HG02610 (cell line): Measurements from ENCODE around the gene HCAR3.
"Not testable (repeated sequence)": the region's sequence is repeated elsewhere in the genome, so short reads cannot be mapped to it uniquely, and the experiment has no call there.

Source experiments
- ATAC-seq: cut with Tn5 transposase; IDR thresholded peaks from one replicate; pipeline ENCODE4 v1.9.1; 2021; ENCODE audit warnings: mild to moderate bottlenecking, moderate library complexity; ENCODE audit not compliant: unreplicated experiment

The HCAR3 gene

DNA sequence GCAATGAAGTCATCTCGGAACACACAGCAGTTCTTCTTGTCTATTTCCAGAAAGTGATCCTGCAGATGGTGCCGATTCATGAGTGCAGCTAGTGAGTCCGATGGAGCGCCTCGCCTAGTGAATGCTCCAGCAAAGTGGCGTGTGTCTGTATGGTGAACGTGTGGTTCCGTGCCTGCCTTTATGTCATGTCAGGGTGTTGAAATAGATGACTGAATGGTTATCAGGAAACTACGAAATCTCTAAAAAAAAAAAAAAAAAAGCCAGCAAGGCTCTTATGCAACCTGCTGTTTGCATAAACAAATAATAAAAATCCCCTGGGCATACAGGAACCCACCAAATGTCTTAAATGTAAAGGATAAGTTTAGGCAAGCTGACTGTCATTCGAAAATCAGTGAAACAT is at the start of gene HCAR3:
Gene HCAR3 (minus strand): TSS at position 154 of the 400 bp plus-strand sequence. CDS start 74 bp downstream, at position 80.
- ATAC-seq, result not testable (repeated sequence)

DNA sequence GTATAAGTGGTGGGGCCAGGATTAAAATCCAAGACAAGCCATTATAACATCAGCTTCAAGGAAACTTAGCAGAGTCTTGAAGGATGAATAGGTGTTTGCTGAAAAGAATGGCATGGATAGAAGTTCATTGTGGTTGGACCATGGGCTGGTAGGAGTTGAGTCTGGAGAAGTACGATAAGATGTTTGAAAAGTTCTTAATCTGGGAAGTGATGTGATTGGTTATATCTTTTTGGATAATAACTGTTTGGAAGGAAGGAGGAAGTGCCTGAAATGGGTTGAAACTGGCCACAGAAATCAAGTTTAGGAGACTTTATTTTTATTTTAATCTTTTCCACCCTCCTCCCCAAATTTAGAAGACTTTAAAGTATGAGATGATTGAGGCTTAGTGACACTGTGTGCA is 41.0 kb upstream of the HCAR3 start:
- ATAC-seq, result no peak

DNA sequence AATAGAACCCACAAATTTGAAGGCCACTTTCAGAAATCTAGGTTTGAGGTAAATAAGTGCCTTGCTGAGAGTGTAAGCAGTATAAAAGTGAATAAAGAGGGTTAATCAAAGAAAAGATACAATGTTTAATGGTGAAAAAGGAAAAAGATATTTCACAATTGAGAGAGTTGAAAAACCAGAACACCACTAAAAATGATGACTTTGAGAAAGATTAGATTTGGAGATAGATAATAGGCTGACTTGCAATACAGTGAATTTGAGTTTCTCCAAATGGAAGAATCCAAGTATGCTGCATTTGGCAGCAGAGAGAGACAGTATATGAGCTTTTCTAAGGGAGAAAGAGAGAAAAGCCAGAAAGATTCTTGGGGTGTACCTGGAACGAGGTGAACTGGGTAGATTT is 38.2 kb upstream of the HCAR3 start:
- ATAC-seq, result no peak

DNA sequence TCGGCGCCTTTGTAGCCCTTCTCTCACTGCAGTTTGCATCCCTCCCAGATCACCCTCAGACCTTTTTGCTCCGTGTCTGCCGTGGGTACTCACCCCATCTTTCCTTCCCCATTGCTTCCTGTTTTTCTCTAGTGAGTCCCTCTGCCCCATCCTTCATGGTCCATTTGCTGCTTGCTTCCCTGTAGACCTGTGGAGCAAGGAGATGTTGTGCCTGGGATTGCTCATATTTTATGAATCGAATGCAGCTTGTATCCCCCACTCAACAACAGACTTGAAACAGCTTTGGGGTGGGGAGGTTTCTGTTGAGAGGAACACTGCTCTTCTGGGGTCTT is 36.7 kb upstream of the HCAR3 start:
- no peak for ATAC-seq

DNA sequence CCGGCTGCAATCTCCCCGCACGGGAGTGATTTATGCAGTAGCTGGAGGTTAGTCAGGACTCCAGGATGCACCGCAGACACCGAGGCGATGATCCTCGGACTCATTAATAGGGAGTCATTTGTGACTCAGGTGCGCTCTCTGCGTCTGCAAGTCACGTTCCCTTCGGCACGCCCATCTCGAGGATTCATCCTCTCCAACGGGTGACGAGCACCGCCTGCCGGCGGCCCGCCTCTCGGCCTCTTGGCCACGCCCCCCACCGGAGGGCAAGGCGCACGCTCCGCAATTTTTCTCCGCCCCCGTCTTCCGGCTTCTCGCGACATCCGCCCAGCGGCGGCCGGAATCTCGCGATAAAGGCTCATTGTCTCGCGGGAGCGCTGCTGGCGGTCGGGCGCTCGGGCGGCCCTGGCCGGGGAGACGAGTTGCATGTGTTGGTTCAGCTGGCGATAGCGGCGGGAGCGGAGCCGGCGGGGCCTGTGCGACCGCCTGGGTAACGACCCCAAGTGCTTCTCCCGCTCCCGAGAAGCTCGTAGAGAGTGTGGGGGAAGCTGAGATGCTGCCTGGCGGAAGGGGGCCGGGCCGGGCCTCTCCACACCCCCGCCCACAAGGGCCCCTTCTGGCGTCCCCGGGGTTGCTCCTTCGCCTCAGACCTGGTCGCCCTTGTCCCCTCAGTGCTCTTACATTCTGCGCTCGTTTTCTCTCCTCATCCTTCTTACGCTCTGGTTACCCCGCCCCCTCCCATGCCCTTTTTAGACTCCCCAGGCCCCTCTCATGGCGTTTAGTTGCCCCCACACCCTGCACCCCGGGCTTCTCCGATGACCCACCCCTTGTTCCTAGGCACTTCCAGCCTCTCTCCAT is 36.1 kb upstream of the HCAR3 start, which contains the start of gene DENR:
Gene DENR (plus strand): TSS at position 361 of the 855 bp plus-strand sequence. CDS start 878 bp downstream, outside the sequence.
- ATAC-seq, result peak; percentile 91

DNA sequence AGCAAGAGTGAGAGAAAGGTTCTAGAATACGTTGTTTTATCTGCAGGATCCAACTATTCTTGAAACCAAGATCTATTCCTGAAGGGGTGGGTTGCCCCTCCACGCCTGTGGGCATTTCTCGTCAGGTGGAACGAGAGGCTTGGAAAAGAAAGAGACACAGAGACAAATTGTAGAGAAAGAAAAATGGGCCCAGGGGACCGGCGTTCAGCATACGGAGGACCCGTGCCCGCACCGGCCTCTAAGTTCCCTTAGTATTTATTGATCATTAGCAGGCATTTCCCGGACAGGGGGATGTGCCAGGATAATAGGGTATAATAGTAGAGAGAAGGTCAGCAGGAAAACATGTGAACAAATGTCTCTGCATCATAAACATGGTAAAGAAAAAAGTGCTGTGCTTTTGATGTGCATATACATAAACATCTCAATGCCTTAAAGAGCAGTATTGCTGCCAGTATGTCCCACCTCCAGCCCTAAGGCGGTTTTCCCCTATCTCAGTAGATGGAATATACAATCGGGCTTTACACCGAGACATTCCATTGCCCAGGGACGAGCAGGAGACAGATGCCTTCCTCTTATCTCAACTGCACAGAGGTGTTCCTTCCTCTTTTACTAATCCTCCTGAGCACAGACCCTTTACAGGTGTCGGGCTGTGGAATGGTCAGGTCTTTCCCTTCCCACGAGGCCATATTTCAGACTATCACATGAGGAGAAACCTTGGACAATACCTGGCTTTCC is 34.3 kb upstream of the HCAR3 start:
- ATAC-seq, result not testable (repeated sequence)

DNA sequence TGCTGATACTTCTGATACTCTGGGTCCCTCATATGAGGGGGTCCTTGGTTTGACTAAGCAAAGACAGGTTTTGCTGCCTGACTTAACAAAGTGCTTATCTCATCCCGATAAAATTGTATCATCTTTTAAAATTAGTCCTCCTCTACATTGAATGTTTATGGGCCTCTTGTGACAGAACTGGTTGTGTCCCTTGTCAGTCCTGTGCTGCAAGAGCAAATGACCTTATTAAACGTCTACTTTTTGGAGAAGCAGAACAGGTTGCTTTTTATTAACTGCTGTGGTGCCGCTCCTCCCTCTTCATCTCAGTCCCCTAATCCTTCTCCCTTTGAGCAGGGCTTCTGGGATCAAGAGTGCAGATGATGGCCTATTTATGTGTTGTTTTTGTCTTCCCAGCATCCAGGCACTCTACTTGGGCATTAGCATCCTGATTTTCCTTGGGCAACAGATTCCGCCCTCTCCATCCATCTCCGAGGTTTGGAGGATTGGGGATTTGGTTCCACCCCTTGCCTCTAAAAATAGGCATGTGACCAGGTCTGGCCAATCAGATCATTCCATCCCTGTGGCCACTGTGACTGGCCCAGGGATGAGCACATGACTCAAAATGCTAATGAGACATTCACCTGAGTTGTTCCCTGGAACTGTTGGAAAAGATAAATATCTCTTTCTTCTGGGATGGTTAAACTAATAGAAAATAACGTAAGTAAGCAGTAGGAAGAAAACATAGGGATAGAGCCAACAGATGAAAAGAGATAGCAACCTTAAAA is 33.1 kb upstream of the HCAR3 start:
- ATAC-seq, result no peak

DNA sequence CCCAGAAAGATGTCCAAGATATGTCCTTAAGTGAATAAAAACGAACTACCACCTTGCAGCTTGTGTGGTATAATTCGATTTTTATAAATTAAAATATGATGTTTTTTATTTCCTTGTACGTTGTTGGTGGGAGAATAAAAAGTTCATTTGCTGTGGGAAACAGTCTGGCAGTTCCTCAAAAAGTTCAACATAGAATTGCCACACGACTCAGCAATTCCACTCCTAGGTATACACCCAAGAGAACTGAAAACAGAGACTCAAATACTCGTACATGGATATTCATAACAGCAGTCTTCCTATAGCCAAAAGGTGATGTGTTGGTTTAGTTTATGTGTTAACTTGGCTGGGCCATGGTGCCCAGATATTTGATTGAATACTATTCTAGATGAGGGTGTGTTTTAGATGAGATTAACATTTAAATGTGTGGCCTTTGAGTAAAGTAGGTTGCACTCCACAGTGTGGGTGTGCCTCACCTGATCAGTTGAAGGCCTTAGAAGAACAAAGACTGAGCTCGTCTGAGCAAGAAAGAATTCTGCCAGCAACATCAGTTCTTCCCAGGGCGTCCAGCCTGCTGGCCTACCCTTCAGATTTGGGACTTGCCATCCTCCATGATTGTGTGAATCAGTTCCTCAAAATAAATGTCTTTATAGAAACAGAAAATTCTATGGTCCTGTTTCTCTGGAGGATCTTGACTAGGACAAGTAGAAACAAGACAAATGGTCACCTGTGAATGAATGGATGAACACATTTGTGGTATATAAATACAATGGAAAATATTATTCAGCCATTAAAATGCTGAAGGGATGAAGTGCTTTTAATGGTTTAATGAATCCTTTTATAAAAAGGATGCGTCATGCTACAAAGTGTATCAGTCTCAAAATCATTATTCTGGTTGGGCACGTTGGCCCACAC is 30.9 kb upstream of the HCAR3 start:
- ATAC-seq, result no peak

DNA sequence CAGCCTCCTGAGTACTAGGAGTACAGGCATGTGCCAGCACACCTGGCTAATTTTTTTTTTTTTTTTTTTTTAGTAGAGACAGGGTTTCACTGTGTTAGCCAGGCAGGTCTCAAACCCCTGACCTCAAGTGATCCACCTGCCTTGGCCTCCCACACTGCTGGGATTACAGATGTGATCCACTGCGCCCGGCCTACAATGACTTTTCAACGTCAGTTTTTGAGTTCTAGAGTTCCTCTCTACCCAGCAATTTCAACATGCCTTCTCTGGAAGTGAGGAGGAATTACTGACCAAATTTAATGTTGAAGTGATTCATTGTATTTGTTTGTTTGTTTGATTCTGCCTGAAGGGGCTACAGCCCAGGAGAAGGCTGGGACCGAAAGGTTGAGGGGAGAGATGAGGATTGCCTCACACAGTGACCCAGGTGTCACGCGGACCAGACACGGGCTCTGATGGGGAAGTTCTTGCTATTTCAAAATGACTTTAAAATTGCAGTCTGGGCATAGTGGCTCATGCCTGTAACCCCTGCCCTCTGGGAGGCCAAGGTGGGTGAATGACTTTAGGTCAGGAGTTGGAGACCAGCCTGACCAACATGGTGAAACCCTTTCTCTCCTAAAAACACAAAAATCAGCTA is 27.4 kb upstream of the HCAR3 start:
- ATAC-seq, result no peak

DNA sequence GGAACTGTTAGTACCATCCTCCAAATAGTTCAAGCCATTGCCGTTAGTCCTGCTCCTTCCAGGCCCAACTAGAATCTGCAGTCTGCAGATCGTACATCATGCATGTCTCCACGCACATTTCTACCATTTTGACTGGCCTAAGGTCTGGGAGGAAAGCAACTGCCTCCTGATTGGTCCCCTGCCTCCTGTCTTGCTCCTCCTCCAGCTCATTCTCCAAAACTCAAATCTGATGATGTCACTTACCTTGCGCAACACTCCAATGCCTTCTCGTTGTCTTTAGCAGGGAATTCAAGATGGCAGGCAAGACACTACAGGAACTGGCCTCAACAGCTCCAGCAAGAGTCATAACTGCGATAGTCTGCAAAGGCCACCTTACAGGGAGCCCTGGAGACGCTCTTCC is 23.7 kb upstream of the HCAR3 start:
- ATAC-seq, result no peak

DNA sequence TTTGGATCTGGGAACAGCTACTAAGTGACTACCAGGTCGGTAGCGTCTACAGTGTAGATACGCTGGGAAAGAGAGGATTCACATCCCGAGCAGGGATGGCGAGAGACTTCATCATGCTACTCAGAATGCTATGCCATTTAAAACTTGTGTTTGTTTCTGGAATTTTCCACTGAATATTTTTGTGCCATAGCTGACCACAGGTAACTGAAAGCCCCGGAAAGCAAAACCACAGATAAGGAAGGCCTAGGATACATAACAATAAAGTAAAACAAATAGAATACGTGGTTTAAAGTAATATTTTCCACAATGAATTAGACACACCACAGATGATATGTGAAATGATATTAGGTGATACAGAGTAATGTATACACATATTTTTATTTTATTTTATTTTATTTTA is 22.0 kb upstream of the HCAR3 start:
- ATAC-seq, result no peak

DNA sequence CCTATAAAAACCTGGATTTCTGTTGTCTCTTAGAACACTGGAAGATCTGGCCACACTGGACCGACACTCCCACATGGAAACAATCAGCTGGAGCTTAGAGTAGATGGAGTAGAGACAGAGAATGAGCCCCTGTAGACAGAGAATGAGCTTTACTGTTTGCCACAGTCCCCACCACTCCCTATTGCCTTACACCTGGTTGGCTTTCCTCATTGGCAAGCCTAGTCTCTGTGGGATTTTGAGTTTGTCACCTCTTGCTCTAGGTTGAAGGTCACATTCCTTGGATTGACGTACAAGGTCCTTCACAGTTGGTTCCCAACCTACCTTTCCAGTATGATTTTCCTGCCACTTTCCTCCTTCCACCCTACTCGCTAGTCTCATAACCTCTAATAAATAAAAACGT is 16.0 kb upstream of the HCAR3 start:
- ATAC-seq, result no peak

DNA sequence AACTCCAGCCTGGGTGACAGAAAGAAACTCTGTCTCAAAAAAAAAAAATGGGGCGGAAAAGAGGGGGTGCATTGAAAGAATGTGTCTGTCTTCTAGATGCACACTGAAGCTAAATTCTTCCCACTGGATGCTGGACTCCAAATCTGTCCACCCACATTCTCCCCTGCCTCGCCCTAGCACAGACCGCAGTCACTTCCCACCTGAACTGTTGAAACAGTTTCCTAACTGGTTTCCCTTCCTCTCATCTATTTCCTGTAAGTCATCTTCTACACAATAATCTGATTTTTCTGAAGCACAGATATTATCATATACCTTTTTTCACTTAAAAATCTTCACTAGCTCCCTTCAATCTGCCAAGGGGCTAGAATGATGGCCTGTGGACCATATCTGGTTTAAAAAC is 15.6 kb upstream of the HCAR3 start:
- no peak for ATAC-seq

DNA sequence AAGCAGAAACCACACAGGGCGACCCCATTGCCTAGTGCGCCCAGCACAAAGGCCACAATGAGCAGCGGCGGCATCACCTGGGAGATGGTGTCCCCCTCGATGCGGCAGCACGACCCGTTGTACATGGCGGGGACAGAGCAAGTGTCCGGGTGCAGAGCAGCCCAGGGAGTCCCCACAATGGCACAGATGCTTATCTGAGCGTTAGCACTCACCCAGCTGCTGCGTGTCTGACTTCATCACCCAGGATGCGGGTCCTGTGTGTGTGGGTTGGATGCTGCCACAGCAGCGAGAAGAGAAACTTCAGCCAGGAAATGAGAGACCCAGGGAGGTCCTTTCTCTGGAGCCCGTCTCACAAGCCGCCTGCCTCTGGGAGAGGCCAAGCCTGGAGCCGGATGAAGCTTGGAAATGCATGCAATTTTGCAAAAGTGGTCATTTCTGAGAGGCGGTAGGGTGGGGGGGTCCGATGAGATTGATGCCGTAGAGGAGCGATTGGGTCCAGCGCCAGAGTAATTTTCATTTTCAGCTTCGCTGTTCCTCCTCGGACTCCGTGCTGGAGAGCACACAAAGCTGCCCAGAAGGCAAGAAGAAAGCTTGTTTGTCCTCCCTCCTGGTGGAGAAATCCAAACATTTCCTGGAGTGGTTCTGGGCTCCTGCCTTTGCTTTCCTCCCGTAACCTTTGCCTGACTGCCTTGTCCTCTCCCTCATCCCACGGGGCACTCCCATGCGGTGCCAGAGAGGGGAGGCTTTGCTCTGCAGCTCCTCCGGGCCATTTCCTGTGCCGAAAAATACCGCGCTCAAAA is 13.8 kb upstream of the HCAR3 start, which contains the start of gene HCAR1:
Gene HCAR1 (minus strand): TSS at position 630 of the 800 bp plus-strand sequence. CDS start 505 bp downstream, at position 125.
- ATAC-seq, result no peak

DNA sequence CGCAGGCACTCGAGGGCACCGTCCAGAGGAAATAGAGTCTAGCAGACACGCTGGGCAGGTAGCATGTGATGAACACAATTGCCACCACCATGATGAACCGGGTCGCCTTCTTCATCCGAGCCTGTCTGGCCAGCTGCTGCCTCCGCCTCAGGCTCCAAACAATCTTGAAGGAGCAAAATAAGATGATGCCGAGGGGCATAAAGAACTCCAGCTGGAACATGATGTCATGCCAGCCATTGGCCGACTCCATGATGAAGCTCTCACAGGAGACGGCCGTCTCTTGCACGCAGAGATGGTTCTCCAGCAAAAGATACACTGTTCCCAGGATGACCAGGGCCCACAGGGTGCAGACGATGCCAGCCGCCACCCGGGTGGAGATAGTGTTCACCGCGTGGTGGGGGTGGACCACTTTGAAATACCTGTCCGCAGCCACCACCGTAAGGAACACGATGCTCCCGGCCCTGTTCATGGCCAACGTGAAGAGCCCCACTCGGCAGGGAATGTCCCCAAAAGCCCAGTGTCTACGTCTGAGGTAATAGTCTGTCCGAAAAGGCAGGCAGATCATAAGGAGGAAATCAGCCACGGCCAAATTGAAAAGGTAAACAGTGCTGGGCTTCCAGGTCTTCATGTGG is 13.1 kb upstream of the HCAR3 start:
- no peak for ATAC-seq

DNA sequence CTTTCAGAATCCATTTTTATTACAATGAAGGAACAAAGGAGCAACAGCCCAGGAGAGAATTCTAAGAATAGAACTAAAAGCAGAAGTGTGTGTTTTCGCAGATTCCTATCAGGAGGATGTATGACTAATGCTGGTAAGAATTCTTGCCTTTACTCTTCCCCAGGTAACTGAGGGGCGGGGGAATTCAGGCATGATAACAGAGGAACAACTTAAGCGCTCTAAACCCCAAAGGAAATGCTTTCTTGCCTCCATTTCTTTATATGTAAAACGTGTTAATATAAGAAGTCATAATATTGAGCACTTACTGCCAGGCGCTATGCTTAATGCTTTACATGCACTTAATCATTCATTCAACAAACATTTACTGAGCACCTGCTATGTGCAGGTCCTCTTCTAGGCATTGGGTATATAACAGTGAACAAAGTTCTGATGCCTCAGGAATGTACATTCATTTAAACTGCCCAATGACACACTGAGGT is 9.5 kb upstream of the HCAR3 start:
- no peak for ATAC-seq

DNA sequence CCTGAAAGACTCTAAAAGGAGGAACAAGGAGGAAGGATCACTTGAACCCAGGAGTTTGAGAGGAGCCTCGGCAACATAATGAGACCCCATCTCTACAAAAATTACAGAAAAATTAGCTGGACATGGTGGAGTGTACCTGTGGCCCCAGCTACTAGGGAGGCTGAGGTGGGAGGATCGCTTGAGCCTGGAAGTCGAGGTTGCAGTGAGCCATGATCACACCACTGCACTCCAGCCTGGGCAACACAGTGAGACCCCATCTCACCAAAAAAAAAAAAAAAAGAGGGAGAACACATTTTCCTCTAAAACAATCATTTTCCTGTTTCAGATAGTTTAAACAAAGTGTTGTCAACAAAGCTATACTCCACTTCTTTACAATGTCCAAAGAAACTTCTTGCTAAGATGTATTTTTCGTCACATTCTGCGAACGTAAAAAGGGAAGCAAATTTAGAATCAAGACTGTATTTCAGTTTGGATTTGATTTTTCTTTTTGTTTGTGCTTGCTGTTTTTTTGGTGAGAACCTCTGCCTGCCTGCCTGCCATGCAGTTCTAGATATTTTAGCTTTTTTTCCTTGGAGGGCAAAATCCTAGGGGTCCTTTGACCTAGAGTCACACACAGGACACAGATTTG is 9.0 kb upstream of the HCAR3 start:
- no peak for ATAC-seq
